ENCODE measurements around the gene ZKSCAN1.

Gene ZKSCAN1

DNA sequence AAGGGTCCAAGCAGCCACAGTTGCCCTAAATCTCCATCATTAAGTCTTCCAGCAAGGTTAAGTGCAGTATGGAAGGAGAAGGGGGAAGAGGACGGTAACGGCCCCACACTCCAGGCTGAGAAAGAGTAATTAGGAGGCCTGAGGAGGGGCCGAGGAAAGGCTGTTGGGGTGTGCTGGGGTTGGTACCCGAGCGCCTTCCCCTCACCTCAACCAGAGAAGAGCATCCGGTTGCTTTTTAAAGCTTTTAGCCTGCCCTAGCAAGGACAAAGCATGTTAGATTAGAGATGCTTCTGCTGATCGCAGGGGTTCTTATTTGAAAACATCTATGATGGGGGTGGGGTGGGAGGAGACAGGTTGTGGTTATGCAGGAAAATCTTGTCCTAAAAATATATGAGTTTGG, 25.2 kb downstream of the ZKSCAN1 start:
- no peak for DNase-seq

- no peak for DNase-seq
Observed at GRCh38 chr7:100044718-100045117, 29.3 kb downstream of the ZKSCAN1 start.

DNA sequence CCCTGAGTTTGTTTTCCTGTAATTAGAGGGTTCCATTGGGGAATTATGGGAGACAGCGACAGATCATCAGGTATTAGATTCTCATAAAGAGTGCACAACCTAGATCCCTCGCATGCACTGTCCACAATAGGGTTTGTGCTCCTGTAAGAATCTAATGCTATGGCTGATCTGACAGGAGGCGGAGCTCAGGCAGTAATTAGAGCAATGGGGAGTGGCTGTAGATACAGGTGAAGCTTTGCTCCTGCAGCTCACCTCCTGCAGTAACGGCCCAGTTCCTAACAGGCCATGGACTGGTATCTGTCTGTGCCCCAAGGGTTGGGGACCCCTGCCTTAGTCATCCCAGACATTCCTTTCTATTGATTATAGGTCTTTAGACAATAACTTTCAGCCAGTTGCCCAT, 33.3 kb downstream of the ZKSCAN1 start:
- DNase-seq, result no peak

DNA sequence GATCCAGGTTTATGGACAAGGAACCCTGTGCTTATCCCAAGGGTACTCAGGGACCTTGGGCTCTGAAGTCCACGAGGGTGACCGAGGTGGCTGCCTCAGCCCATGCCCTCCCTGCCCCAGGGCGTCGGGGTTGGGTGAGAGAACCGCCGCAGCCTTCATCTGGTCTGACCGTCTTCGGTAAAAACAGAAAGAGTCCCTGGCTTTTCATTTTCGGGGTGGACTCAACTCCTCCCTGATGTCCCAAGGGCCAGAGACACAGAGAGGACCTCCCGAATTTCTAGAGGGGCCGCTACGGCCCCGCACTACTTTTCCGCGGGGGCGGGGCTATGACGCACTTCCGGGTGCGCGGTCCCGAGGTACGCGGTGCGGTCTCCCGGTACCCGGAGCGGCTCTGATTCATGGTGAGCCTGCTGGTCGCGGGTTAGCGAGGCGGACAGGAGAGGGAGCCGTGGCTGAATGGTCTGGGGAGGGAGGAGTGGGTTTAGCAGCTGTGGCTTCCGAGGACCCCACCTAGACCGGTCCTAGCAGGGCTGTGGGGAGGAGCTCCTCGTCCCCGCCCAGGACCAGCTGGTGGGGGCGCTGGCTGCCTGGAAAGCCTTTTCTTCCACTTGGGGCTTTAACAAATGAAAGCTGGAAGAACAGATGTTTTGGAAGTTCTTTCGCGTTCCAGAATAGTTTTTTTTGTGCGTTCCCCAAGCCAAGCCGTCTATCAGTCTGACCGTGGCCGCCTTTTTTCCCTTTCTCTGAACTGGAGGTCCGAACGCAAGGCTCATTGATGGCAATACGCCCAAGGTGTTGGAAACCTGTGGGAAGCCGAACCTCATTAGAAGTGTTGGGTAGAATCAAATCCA, 34.3 kb downstream of the ZKSCAN1 start, which contains the start of gene ZSCAN21:
ZSCAN21 (plus strand) TSS at position 334 of the 851 bp plus-strand sequence. CDS start 7,233 bp downstream, outside the sequence.
- DNase-seq, result peak; percentile 64

- no peak for DNase-seq
Observed at GRCh38 chr7:100051611-100052010, 36.2 kb downstream of the ZKSCAN1 start.

- no peak for DNase-seq
Observed at GRCh38 chr7:100053215-100053614, 37.8 kb downstream of the ZKSCAN1 start.

- no peak for DNase-seq
Observed at GRCh38 chr7:100057006-100057405, 41.6 kb downstream of the ZKSCAN1 start.

GRCh38 chr7:100059251-100059739, 43.9 kb downstream of the ZKSCAN1 start:
- DNase-seq, result no peak

GRCh38 chr7:100061518-100062193, 46.3 kb downstream of the ZKSCAN1 start:
- DNase-seq, result no peak

- DNase-seq, result no peak
Observed at GRCh38 chr7:100063376-100063775, 48.0 kb downstream of the ZKSCAN1 start.

DNA sequence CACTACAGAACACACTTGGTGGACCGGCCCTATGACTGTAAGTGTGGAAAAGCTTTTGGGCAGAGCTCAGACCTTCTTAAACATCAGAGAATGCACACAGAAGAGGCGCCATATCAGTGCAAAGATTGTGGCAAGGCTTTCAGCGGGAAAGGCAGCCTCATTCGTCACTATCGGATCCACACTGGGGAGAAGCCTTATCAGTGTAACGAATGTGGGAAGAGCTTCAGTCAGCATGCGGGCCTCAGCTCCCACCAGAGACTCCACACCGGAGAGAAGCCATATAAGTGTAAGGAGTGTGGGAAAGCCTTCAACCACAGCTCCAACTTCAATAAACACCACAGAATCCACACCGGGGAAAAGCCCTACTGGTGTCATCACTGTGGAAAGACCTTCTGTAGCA, 48.8 kb downstream of the ZKSCAN1 start:
- no peak for DNase-seq

DNA sequence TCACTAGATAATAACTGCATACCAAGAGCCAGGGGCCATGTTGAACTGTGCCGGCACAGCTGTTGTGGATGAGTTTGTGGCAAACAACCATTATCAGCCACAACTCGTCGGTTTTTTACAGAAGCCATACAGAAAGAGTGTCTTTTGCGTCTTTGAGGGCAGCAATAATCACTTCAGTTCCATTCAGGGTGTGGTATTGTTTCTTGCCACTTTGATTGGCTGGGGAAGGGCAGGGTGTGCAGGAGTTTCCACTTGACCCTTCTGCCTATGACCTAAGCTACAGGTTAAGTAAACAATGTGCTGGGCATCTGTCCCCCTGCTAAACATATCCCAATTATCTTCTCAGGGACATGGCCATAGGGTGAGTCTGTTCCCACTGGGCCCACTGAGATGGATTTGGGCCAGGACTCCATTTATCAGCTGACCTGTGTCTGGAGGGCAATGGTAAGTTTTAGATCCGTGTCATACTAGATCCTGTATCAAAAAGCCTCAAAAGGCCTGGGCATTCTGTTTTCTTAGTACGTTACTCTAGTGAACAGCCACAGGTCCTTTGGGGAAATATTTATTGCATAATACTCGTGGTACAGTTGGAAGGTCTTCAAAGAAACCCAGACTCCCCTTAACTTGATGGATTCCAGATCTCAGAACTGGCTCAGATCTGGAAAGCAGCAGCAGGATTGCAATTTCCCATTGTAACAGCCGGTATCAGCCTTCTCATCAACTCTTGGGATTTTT, 50.2 kb downstream of the ZKSCAN1 start:
- DNase-seq, result no peak

- DNase-seq, result no peak
Observed at GRCh38 chr7:100066953-100067352, 51.6 kb downstream of the ZKSCAN1 start.

DNA sequence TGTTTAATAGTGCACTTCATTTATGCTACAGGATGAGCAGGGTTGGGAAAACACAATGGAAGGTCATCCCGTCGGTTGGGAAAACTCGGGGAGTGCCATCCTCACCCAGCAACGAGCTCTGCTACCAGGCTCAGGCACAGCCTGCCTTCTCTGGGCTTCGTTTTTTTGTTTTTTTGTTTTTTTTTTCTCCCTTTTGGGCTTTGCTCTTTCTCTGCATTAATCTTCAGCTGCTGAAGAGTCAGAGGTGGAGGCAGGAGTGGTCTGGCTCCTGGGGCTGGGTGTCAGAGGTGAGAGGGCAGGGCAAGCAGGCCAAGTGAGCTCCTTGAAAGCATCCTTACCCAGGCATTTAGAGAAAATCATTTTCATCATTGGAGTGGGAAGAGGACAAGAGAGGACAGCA, 54.6 kb downstream of the ZKSCAN1 start:
- no peak for DNase-seq

DNA sequence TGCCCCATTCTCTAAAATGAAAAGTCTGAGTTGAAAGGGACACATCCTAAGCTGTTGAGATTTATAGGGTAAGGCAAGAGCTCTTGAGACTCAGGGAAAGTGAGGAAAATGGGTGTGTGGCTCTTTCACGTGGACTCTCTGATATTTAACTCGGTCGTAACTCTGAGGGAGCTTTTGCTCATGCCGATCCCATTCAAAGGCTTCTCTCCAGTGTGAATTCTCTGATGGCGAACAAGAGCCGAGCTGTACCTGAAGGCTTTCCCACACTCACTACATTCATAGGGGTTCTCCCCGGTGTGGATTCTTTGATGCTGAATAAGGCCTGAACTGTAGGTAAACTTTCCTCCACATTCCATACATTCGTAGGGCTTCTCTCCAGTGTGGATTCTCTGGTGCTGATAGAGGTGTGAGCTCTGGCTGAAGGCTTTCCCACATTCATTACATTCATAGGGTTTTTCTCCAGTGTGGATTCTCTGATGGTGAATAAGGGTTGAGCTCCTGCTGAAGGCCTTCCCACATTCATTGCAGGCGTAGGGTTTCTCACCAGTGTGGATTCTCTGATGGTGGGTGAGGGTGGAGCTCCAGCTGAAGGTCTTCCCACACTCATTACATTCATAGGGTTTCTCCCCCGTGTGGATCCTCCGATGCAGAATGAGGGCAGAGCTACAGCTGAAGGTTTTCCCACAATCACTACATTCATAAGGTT, 55.8 kb downstream of the ZKSCAN1 start:
- no peak for DNase-seq

DNA sequence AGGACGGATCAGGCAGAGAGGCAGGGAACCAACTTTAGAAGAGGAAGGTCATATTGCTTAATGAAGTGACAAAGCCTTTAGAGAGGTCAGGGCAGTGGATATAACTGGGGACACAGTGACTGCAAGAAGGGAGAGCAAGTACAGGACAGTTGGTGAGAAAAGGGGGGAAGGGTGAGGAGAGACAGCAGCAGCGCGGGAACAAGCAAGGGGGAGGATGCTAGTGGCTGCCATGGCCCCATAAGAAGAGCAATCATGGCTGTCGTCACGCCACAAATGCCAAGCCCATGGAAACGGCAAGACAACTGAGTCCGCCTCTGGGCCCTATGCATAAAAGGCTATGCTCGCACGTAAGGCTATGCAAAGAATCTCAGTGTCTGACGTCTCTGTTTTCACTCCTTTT, 57.1 kb downstream of the ZKSCAN1 start:
- no peak for DNase-seq

GRCh38 chr7:100074841-100075240, 59.4 kb downstream of the ZKSCAN1 start:
- no peak for DNase-seq

GRCh38 chr7:100075418-100075817, 60.0 kb downstream of the ZKSCAN1 start:
- DNase-seq, result no peak

DNA sequence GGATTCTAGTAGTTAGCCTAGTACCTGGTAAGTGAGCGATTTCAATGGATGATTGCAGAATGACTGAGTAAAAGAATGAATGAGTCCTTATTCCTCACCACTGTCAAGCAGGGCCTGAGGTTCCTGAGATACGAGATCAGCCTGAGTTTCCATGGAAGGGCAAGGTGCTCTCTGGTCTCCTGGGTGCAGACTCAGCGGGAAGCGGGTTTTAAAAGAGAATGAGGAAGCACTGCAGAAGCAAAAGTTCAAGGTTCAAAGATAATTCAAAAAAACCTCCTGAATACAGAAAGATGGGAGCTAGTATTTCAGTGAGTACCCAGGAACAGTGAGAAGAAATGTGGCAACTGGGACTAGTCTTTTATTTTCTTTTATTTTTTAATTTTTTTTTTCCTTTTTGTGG, 61.8 kb downstream of the ZKSCAN1 start:
- no peak for DNase-seq

GRCh38 chr7:100079024-100079560, 63.7 kb downstream of the ZKSCAN1 start:
- no peak for DNase-seq

- no peak for DNase-seq
Observed at GRCh38 chr7:100080907-100081534, 65.6 kb downstream of the ZKSCAN1 start.

GRCh38 chr7:100081535-100082102, 66.2 kb downstream of the ZKSCAN1 start, which contains the start of gene ZNF3:
ZNF3 (minus strand) TSS chr7:100081723; CDS start chr7:100077357, 4,366 bp downstream.
- peak; percentile 99 for DNase-seq

Data from NCI-H1048 (cell line).